Activated B cell treated with CpG ODN at 0.5 μM for 24 hours (primary cell): ENCODE measurements around the gene CCL3. TPM values are rescaled to one million over a fixed set of nuclear protein-coding genes. Genes with fewer than 3 reads are reported as not detected.

Experiments
- ATAC-seq: fragments of 200-7000 bp; cut with Tn5 transposase; one replicate; pipeline ENCODE4 v1.10.0; 2021; ENCODE audit warnings: low read depth, mild to moderate bottlenecking, moderate library complexity
- CTCF ChIA-PET: fragments of 350-600 bp; sonication (Branson Sonifier 250); formaldehyde crosslinking; loops from one replicate; lab custom pipeline; 2021; ENCODE audit warnings: antibody characterized with exemption; lab: Charles Lee
- POLR2A ChIA-PET: fragments of 350-600 bp; sonication (Branson Sonifier 250); formaldehyde crosslinking; loops from one replicate; lab custom pipeline; 2021; ENCODE audit warnings: antibody characterized with exemption; lab: Charles Lee
- DNase-seq: peaks from one replicate; pipeline ENCODE4 v3.0.0; 2022
- H3K27ac Mint-ChIP-seq: one replicate; pipeline ENCODE4 v1.8.0; 2020; ENCODE audit warnings: mixed read lengths
- H3K27me3 Mint-ChIP-seq: one replicate; pipeline ENCODE4 v1.8.0; 2021; ENCODE audit warnings: mixed read lengths
- H3K36me3 Mint-ChIP-seq: one replicate; pipeline ENCODE4 v1.8.0; 2021; ENCODE audit warnings: low read depth, mixed read lengths
- H3K4me1 Mint-ChIP-seq: one replicate; pipeline ENCODE4 v1.8.0; 2021; ENCODE audit warnings: mixed read lengths
- H3K4me3 Mint-ChIP-seq: one replicate; pipeline ENCODE4 v1.8.0; 2020; ENCODE audit warnings: mild to moderate bottlenecking, mixed read lengths
- H3K9me3 Mint-ChIP-seq: one replicate; pipeline ENCODE4 v1.8.0; 2020; ENCODE audit warnings: mixed read lengths
- intact Hi-C: fragments of 100-400 bp; cut with micrococcal nuclease; formaldehyde crosslinking; loops from one replicate; pipeline ENCODE4 v1.15.1; 2024
- total RNA-seq: library from RNA; stranded (reverse); gene quantifications from 2 replicates; pipeline ENCODE4 v1.2.3, GENCODE V29; 2022
- TF ChIP-seq, protein P1 (sequence below): fragments of 200-600 bp; IDR thresholded peaks from one replicate; pipeline ENCODE4 v1.8.0; 2022; ENCODE audit warnings: antibody characterized with exemption, mild to moderate bottlenecking

The CCL3 gene
- total RNA-seq, 1 donor from 2014 or later = 74.5 TPM

DNA sequence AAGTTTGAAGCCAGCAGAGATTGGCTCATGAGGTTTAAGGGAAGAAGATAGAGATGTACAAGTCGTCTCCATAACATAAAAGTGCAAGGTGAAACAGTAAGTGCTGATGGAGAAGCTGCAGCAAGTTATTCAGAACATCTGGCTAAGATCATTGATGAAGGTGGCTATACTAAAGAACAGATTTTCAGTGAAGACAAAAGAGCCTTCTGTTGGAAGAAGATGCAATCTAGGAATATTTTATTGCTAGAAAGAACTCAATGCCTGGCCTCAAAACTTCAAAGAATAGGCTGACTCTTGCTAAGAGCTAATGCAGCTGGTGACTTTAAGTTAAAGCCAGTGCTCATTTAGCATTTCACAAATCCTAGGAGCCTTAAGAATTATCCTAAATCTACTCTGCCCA lies 39.7 kb upstream of the CCL3 start:
- ChIA-PET POLR2A (no interaction called here), CTCF (interaction anchor here (1.2 to 2.3 kb wide), 3 partner anchors 19 to 160 kb away, joined by 5 to 7 read pairs (median 5); no protein-coding TSS in a partner anchor)
- intact Hi-C loops = loop anchor here (1.0 kb wide), 1 partner anchor 11 kb away; no protein-coding TSS in a partner anchor
- peaks cover 5% of the 10 kb centered on the region for H3K36me3 Mint-ChIP-seq
- no peaks in the 10 kb centered on the region for H3K27me3 Mint-ChIP-seq
- DNase-seq (no peak), ATAC-seq (no peak)
- H3K4me1 Mint-ChIP-seq = peaks cover 88% of the 10 kb centered on the region
- no peak overlapping the region for H3K4me3 Mint-ChIP-seq
- H3K27ac Mint-ChIP-seq = no peak overlapping the region
- peaks cover 2% of the 10 kb centered on the region for H3K9me3 Mint-ChIP-seq
- TF ChIP-seq, protein P1, sequence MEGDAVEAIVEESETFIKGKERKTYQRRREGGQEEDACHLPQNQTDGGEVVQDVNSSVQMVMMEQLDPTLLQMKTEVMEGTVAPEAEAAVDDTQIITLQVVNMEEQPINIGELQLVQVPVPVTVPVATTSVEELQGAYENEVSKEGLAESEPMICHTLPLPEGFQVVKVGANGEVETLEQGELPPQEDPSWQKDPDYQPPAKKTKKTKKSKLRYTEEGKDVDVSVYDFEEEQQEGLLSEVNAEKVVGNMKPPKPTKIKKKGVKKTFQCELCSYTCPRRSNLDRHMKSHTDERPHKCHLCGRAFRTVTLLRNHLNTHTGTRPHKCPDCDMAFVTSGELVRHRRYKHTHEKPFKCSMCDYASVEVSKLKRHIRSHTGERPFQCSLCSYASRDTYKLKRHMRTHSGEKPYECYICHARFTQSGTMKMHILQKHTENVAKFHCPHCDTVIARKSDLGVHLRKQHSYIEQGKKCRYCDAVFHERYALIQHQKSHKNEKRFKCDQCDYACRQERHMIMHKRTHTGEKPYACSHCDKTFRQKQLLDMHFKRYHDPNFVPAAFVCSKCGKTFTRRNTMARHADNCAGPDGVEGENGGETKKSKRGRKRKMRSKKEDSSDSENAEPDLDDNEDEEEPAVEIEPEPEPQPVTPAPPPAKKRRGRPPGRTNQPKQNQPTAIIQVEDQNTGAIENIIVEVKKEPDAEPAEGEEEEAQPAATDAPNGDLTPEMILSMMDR = no peak

- Mint-ChIP-seq H3K9me3 (peaks cover 2% of the 10 kb centered on the region), H3K4me3 (peak overlapping the region; percentile 69), H3K36me3 (peaks cover 5% of the 10 kb centered on the region), H3K27me3 (no peaks in the 10 kb centered on the region), H3K27ac (peak overlapping the region; percentile 87), H3K4me1 (peaks cover 80% of the 10 kb centered on the region)
- POLR2A ChIA-PET = interaction anchor here (0.9 to 2.6 kb wide), 4 partner anchors 10 to 39 kb away, joined by 3 to 15 read pairs (median 8); partner anchors contain the start of gene CCL3
- TF ChIP-seq, protein P1 = no peak
- intact Hi-C loops = no loop called here
- ATAC-seq (no peak), DNase-seq (no peak)
- CTCF ChIA-PET = interaction anchor here (1.3 to 2.3 kb wide), 3 partner anchors 56 to 159 kb away, joined by 4 to 7 read pairs (median 5); no protein-coding TSS in a partner anchor
Observed at GRCh38 chr17:36128411-36128978, 38.6 kb upstream of the CCL3 start.

GRCh38 chr17:36127911-36128310 lies 38.0 kb upstream of the CCL3 start:
- intact Hi-C loops = loop anchor here (1.0 to 2.0 kb wide), 2 partner anchors 11 to 23 kb away; no protein-coding TSS in a partner anchor
- DNase-seq = no peak

DNA sequence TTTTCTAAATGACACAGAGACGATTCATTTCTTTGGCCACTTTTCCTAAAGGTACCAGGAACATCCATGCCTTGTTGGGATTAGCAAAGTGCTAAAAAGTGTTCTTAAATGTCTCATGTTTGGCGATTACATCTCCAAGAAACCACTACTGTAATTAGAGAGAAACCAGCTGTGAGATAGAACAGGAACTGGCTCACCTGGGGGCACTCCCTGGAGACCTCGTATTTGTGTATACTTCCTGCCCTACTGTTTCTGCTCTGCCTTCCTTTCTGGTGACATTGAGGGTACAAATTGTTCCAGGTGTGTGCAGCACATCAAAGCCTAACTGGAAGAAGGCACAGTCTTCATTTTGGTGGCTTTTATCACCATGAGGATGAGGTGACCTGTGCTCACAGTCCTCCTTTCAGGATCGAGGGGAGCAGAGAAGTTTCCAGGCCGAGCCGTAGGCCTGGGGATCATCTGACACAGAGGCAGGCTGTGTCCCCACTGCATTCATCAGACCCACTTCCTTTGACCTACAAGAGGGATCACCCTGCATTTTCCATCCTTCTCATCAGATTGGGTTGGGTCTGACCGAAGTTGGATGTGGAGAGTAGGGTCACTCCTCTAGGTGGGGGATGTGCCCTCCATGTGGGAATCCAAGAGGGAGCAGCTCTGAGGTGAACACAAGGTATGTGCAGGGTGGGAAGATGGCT lies 37.4 kb upstream of the CCL3 start:
- Mint-ChIP-seq H3K4me3 (peak overlapping the region; percentile 69), H3K9me3 (peaks cover 2% of the 10 kb centered on the region), H3K27ac (peak overlapping the region; percentile 87), H3K4me1 (peaks cover 69% of the 10 kb centered on the region), H3K36me3 (peaks cover 5% of the 10 kb centered on the region), H3K27me3 (no peaks in the 10 kb centered on the region)
- ATAC-seq = peak; percentile 87
- TF ChIP-seq, protein P1 = no peak
- intact Hi-C loops = loop anchor here (1.0 to 2.0 kb wide), 2 partner anchors 10 to 23 kb away; no protein-coding TSS in a partner anchor
- CTCF ChIA-PET = interaction anchor here (0.9 to 2.3 kb wide), 5 partner anchors 24 to 158 kb away, joined by 3 to 7 read pairs (median 4); partner anchors contain the start of genes CCL16 and CCL4
- DNase-seq = peak; percentile 28
- POLR2A ChIA-PET = interaction anchor here (0.9 to 2.6 kb wide), 5 partner anchors 8 to 38 kb away, joined by 3 to 15 read pairs (median 6); partner anchors contain the start of genes CCL3 and CCL4

More at GRCh38 chr17:36127911-36128310, 38.0 kb upstream of the CCL3 start:
- Mint-ChIP-seq H3K27ac (peak overlapping the region; percentile 87), H3K9me3 (peaks cover 2% of the 10 kb centered on the region), H3K27me3 (no peaks in the 10 kb centered on the region), H3K4me3 (peak overlapping the region; percentile 69), H3K36me3 (peaks cover 5% of the 10 kb centered on the region), H3K4me1 (peaks cover 74% of the 10 kb centered on the region)
- peak; percentile 23 for ATAC-seq
- CTCF ChIA-PET = interaction anchor here (0.9 to 2.3 kb wide), 4 partner anchors 54 to 158 kb away, joined by 3 to 7 read pairs (median 4); no protein-coding TSS in a partner anchor
- TF ChIP-seq, protein P1 = no peak
- POLR2A ChIA-PET = interaction anchor here (1.1 to 2.6 kb wide), 3 partner anchors 9 to 38 kb away, joined by 3 to 15 read pairs (median 10); partner anchors contain the start of gene CCL3
